NCI-H345 treated with DMSO at 0.1 percent for 48 hours (cell line): ENCODE measurements around the gene PANK2.
"Not testable (repeated sequence)": the region's sequence is repeated elsewhere in the genome, so short reads cannot be mapped to it uniquely, and the experiment has no call there.

Experiments
- DNase-seq: peaks from one replicate; lab custom pipeline; 2025; ENCODE audit not compliant: unreplicated experiment; lab: John Stamatoyannopoulos, UW

PANK2 gene

GRCh38 chr20:3869839-3870634 is 19.1 kb upstream of the PANK2 start:
- DNase-seq, result no peak

- no peak for DNase-seq
Observed at GRCh38 chr20:3871550-3872265, 17.5 kb upstream of the PANK2 start.

- DNase-seq, result no peak
Observed at GRCh38 chr20:3873507-3873906, 15.7 kb upstream of the PANK2 start.

GRCh38 chr20:3874194-3874844 is 14.9 kb upstream of the PANK2 start:
- no peak for DNase-seq

- no peak for DNase-seq
Observed at GRCh38 chr20:3875378-3875974, 13.7 kb upstream of the PANK2 start.

GRCh38 chr20:3876000-3876399 is 13.2 kb upstream of the PANK2 start:
- no peak for DNase-seq

GRCh38 chr20:3876676-3877075 is 12.5 kb upstream of the PANK2 start:
- no peak for DNase-seq

GRCh38 chr20:3878921-3879274 is 10.3 kb upstream of the PANK2 start:
- DNase-seq, result not testable (repeated sequence)

GRCh38 chr20:3885715-3886114 is 3.5 kb upstream of the PANK2 start:
- no peak for DNase-seq

GRCh38 chr20:3887876-3888620 is 1.1 kb upstream of the PANK2 start:
- DNase-seq, result no peak

GRCh38 chr20:3889489-3890397 is 556 bp downstream of the PANK2 start:
- no peak for DNase-seq

GRCh38 chr20:3890398-3890751 is 1.2 kb downstream of the PANK2 start:
- DNase-seq, result peak; percentile 17

GRCh38 chr20:3890999-3891929 is 2.1 kb downstream of the PANK2 start:
- DNase-seq, result no peak

- DNase-seq, result no peak
Observed at GRCh38 chr20:3894796-3895195, 5.6 kb downstream of the PANK2 start.

GRCh38 chr20:3896302-3896701 is 7.1 kb downstream of the PANK2 start:
- no peak for DNase-seq

- DNase-seq, result no peak
Observed at GRCh38 chr20:3896853-3897583, 7.8 kb downstream of the PANK2 start.

GRCh38 chr20:3898181-3898580 is 9.0 kb downstream of the PANK2 start:
- DNase-seq, result not testable (repeated sequence)

- no peak for DNase-seq
Observed at GRCh38 chr20:3898639-3899038, 9.5 kb downstream of the PANK2 start.
